ENCODE measurements around the gene MAP3K3. TPM values are rescaled to one million over a fixed set of nuclear protein-coding genes. Genes with fewer than 3 reads are reported as not detected.

Gene MAP3K3
- total and polyA plus RNA-seq, 2 experiments from 2014 or later, result 28.1 to 31.9 TPM

- Histone ChIP-seq H3K4me1 (ENCODE audit: low read depth) (no peaks in the 10 kb centered on the region), H3K27ac (no peak overlapping the region), H3K9me3 (ENCODE audit: low read depth) (no peaks in the 10 kb centered on the region), H3K27me3 (no peaks in the 10 kb centered on the region), H3K4me3 (no peak overlapping the region), H3K36me3 (peaks cover 1% of the 10 kb centered on the region)
- TF ChIP-seq, protein P1, sequence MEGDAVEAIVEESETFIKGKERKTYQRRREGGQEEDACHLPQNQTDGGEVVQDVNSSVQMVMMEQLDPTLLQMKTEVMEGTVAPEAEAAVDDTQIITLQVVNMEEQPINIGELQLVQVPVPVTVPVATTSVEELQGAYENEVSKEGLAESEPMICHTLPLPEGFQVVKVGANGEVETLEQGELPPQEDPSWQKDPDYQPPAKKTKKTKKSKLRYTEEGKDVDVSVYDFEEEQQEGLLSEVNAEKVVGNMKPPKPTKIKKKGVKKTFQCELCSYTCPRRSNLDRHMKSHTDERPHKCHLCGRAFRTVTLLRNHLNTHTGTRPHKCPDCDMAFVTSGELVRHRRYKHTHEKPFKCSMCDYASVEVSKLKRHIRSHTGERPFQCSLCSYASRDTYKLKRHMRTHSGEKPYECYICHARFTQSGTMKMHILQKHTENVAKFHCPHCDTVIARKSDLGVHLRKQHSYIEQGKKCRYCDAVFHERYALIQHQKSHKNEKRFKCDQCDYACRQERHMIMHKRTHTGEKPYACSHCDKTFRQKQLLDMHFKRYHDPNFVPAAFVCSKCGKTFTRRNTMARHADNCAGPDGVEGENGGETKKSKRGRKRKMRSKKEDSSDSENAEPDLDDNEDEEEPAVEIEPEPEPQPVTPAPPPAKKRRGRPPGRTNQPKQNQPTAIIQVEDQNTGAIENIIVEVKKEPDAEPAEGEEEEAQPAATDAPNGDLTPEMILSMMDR (IDR thresholded peaks at IDR 0.05; ENCODE audit: low read depth, low read length), result no peak
- no peak for DNase-seq (ENCODE audit: low read depth in 1 of 2, low spot score in 1 of 2)
Measured at GRCh38 chr17:63703556-63704258, 81.5 kb downstream of the MAP3K3 start.

DNA sequence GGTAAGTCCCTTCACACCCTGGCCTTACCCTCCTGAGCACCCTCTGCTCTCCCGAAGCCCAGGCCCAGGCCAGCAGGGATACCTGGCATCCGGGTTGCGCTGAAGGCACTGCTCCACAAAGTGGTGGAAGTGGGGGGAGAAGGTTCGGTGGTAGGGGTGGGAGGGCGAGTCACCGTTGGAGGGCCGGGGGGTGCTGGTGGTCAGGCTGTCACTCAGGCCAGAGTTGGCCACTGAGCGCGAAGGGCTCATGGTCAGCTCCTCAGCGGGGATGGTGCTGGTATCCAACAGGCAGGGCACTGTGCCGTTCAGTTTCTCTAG, 82.0 kb downstream of the MAP3K3 start:
- no peak for DNase-seq (ENCODE audit: low read depth in 1 of 2, low spot score in 1 of 2)
- TF ChIP-seq, protein P1 (IDR thresholded peaks at IDR 0.05; ENCODE audit: low read depth, low read length), result no peak
- Histone ChIP-seq H3K27ac (no peak overlapping the region), H3K36me3 (peaks cover 6% of the 10 kb centered on the region), H3K27me3 (no peaks in the 10 kb centered on the region), H3K9me3 (ENCODE audit: low read depth) (no peaks in the 10 kb centered on the region), H3K4me1 (ENCODE audit: low read depth) (no peaks in the 10 kb centered on the region), H3K4me3 (no peak overlapping the region)

DNA sequence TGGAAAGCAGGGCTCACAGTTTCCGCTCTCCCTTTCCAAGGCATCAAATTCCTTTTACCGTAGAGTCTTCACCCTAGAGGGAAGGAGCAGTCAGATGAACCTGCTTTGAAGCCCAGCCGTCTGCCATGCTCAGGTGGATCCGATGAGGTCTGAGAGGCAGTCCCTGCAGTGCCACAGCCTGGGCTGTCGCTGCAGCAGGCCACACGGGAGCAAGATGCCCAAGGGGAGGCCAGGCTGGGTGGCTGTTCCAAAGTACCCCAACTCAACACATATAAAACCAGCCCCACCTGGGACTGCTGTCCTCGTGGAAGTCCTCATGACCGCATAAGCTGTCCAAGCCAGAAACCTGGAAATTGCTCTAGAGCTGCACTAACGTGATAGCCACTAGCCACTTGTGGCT, 82.6 kb downstream of the MAP3K3 start:
- Histone ChIP-seq H3K36me3 (peaks cover 10% of the 10 kb centered on the region), H3K27ac (no peak overlapping the region), H3K4me3 (no peak overlapping the region), H3K4me1 (ENCODE audit: low read depth) (no peaks in the 10 kb centered on the region), H3K9me3 (ENCODE audit: low read depth) (no peaks in the 10 kb centered on the region), H3K27me3 (no peaks in the 10 kb centered on the region)
- no peak for DNase-seq (ENCODE audit: low read depth in 1 of 2, low spot score in 1 of 2)
- TF ChIP-seq, protein P1 (IDR thresholded peaks at IDR 0.05; ENCODE audit: low read depth, low read length), result no peak

DNA sequence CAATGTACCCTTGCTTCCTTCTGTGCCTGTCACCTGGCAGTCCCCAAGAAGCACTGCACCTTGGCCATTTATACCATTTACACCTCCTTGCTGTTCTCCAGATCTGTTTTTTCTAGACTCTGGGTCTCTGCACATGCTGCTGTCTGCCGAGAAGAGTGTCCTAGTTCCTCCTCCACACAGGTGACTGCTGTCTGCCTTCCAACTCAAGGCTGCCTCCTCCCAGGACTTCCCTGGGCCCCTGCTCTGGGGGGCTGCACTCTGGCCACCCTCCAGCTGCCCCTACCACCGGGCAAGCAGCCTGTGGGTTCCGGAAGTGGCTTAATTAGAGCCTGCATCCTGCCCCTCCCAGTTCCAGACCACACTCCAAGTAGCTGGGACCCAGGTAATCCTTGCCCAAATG, 83.4 kb downstream of the MAP3K3 start:
- peaks cover 13% of the 10 kb centered on the region for H3K36me3 ChIP-seq
- DNase-seq (ENCODE audit: low read depth in 1 of 2, low spot score in 1 of 2), result no peak
- H3K4me3 ChIP-seq, result no peak overlapping the region
- TF ChIP-seq, protein P1 (IDR thresholded peaks at IDR 0.05; ENCODE audit: low read depth, low read length), result no peak
- no peaks in the 10 kb centered on the region for H3K27me3 ChIP-seq
- no peaks in the 10 kb centered on the region for H3K9me3 ChIP-seq (ENCODE audit: low read depth)
- no peak overlapping the region for H3K27ac ChIP-seq
- H3K4me1 ChIP-seq (ENCODE audit: low read depth), result no peaks in the 10 kb centered on the region

GRCh38 chr17:63706336-63707082, 84.3 kb downstream of the MAP3K3 start:
- no peaks in the 10 kb centered on the region for H3K9me3 ChIP-seq (ENCODE audit: low read depth)
- no peak overlapping the region for H3K27ac ChIP-seq
- DNase-seq (ENCODE audit: low read depth in 1 of 2, low spot score in 1 of 2), result no peak
- TF ChIP-seq, protein P1 (IDR thresholded peaks at IDR 0.05; ENCODE audit: low read depth, low read length), result no peak
- H3K4me1 ChIP-seq (ENCODE audit: low read depth), result no peaks in the 10 kb centered on the region
- no peak overlapping the region for H3K4me3 ChIP-seq
- H3K36me3 ChIP-seq, result peaks cover 13% of the 10 kb centered on the region
- H3K27me3 ChIP-seq, result no peaks in the 10 kb centered on the region
